ENCODE results near the gene ERG28. TPM values are rescaled to one million over a fixed set of nuclear protein-coding genes. Genes with fewer than 3 reads are reported as not detected.

ERG28 gene
- total and polyA plus RNA-seq, 4 donors, result 17.1 to 43.5 (median 29.2) TPM

- 95% methylated on average over 10 of the region's 10 CpGs for WGBS
- DNase-seq (ENCODE audit: low spot score), result no peak
- Histone ChIP-seq H3K27ac (ENCODE audit: low read depth in 1 of 2, low read length in 2 of 2) (no peak overlapping the region), H3K36me3 (ENCODE audit: control insufficient read depth in 4 of 4, insufficient read depth in 3 of 4, low read depth in 1 of 4, low read length in 3 of 4) (peaks cover 0 to 3% (median 0%) of the 10 kb centered on the region in 4 donors), H3K9ac (ENCODE audit: low read depth in 1 of 2, low read length in 2 of 2) (no peak overlapping the region), H3K27me3 (ENCODE audit: control insufficient read depth in 4 of 4, insufficient read depth in 4 of 4, low read length in 3 of 4) (no peaks in the 10 kb centered on the region), H3K4me1 (ENCODE audit: control insufficient read depth in 4 of 4, insufficient read depth in 4 of 4, low read length in 3 of 4) (peaks cover 6 to 12% (median 7%) of the 10 kb centered on the region in 4 donors), H3K9me3 (ENCODE audit: control insufficient read depth in 4 of 4, low read length in 3 of 4) (peaks cover 0 to 3% (median 1%) of the 10 kb centered on the region in 4 donors), H3K4me3 (ENCODE audit: low read depth in 1 of 3, low read length in 3 of 3) (no peak overlapping the region)
- no peak for TF ChIP-seq REST (IDR thresholded peaks at IDR 0.05)
- TF ChIP-seq CTCF (IDR thresholded peaks at IDR 0.05; ENCODE audit: low read depth, low read length, missing input control), result no peak
- no peak for TF ChIP-seq NR2F2 (IDR thresholded peaks at IDR 0.05)
- TF ChIP-seq ZBTB33 (IDR thresholded peaks at IDR 0.05), result no peak
- no peak for TF ChIP-seq FOXA2 (IDR thresholded peaks at IDR 0.05)
- no peak for TF ChIP-seq FOXA1 (IDR thresholded peaks at IDR 0.05)
- no peak for TF ChIP-seq JUND (IDR thresholded peaks at IDR 0.05)
- no peak for TF ChIP-seq HNF4A (conservative IDR thresholded peaks at IDR 0.05)
- TF ChIP-seq HNF4G (IDR thresholded peaks at IDR 0.05), result no peak
- no peak for TF ChIP-seq TAF1 (conservative IDR thresholded peaks at IDR 0.05)
- no peak for TF ChIP-seq EGR1 (IDR thresholded peaks at IDR 0.05; ENCODE audit: low read depth in 2 of 2)
- TF ChIP-seq RAD21 (IDR thresholded peaks at IDR 0.05), result no peak
- no peak for TF ChIP-seq SP1 (IDR thresholded peaks at IDR 0.05)
- no peak for TF ChIP-seq RXRA (IDR thresholded peaks at IDR 0.05)
These were observed 54.8 kb downstream of the ERG28 start for GRCh38 chr14:75605916-75606315.

GRCh38 chr14:75604979-75605851 is 55.5 kb downstream of the ERG28 start:
- 81% methylated on average over 11 of the region's 11 CpGs for WGBS
- DNase-seq (ENCODE audit: low spot score), result no peak
- H3K27ac ChIP-seq (ENCODE audit: low read depth in 1 of 2, low read length in 2 of 2), result no peak overlapping the region

More at GRCh38 chr14:75604979-75605851, 55.5 kb downstream of the ERG28 start:
- Histone ChIP-seq H3K4me1 (ENCODE audit: control insufficient read depth in 4 of 4, insufficient read depth in 4 of 4, low read length in 3 of 4) (peaks cover 6 to 12% (median 7%) of the 10 kb centered on the region in 4 donors), H3K9ac (ENCODE audit: low read depth in 1 of 2, low read length in 2 of 2) (no peak overlapping the region), H3K4me3 (ENCODE audit: low read depth in 1 of 3, low read length in 3 of 3) (no peak overlapping the region), H3K36me3 (ENCODE audit: control insufficient read depth in 4 of 4, insufficient read depth in 3 of 4, low read depth in 1 of 4, low read length in 3 of 4) (peaks cover 0 to 3% (median 0%) of the 10 kb centered on the region in 4 donors), H3K27me3 (ENCODE audit: control insufficient read depth in 4 of 4, insufficient read depth in 4 of 4, low read length in 3 of 4) (no peaks in the 10 kb centered on the region), H3K9me3 (ENCODE audit: control insufficient read depth in 4 of 4, low read length in 3 of 4) (peaks cover 0 to 3% (median 1%) of the 10 kb centered on the region in 4 donors)
- TF ChIP-seq YY1 (IDR thresholded peaks at IDR 0.05), result no peak
- no peak for TF ChIP-seq MAX (IDR thresholded peaks at IDR 0.05)

All from liver (tissue), 9 donors.